ENCODE measurements around the gene SUPT6H. TPM values are rescaled to one million over a fixed set of nuclear protein-coding genes. Genes with fewer than 3 reads are reported as not detected.

SUPT6H gene
- polyA plus RNA-seq, 1 donor from 2014 or later = 19.0 TPM

- Histone ChIP-seq H3F3A (ENCODE audit: insufficient read depth, low read length, poor library complexity, severe bottlenecking) (peaks cover 3% of the 10 kb centered on the region), H3K27ac (ENCODE audit: low read length) (no peak overlapping the region), H2AFZ (ENCODE audit: low read depth, low read length) (no peak overlapping the region), H3K9me3 (ENCODE audit: low read length) (no peaks in the 10 kb centered on the region), H3K27me3 (ENCODE audit: insufficient read depth, low read depth, low read length) (no peaks in the 10 kb centered on the region), H3K4me2 (ENCODE audit: low read length) (no peak overlapping the region), H3K4me3 (ENCODE audit: low read length) (no peak overlapping the region), H4K20me1 (ENCODE audit: insufficient read depth) (no peaks in the 10 kb centered on the region), H3K79me2 (replicated peaks; ENCODE audit: insufficient read depth, low read length) (no peaks in the 10 kb centered on the region), H3K9ac (ENCODE audit: low read length) (no peak overlapping the region), H3K36me3 (ENCODE audit: insufficient read depth, low read length) (no peaks in the 10 kb centered on the region), H3K9me2 (ENCODE audit: insufficient read depth, low read length) (no peaks in the 10 kb centered on the region)
- TF ChIP-seq MXI1 (conservative IDR thresholded peaks at IDR 0.05; ENCODE audit: poor library complexity, severe bottlenecking) = no peak
- TF ChIP-seq RAD21 (conservative IDR thresholded peaks at IDR 0.05) = no peak
- no peak for TF ChIP-seq POLR2AphosphoS5 (IDR thresholded peaks at IDR 0.05)
- TF ChIP-seq TAF1 (IDR thresholded peaks at IDR 0.05; ENCODE audit: low read depth) = no peak
Observed at GRCh38 chr17:28707339-28707720, 45.3 kb downstream of the SUPT6H start.

GRCh38 chr17:28710861-28711722 is 49.1 kb downstream of the SUPT6H start:
- Histone ChIP-seq H3F3A (ENCODE audit: insufficient read depth, low read length, poor library complexity, severe bottlenecking) (peaks cover 3% of the 10 kb centered on the region), H2AFZ (ENCODE audit: low read depth, low read length) (peak overlapping the region; percentile 69), H3K9me3 (ENCODE audit: low read length) (no peaks in the 10 kb centered on the region), H4K20me1 (ENCODE audit: insufficient read depth) (no peaks in the 10 kb centered on the region), H3K27me3 (ENCODE audit: insufficient read depth, low read depth, low read length) (peaks cover 3% of the 10 kb centered on the region), H3K4me3 (ENCODE audit: low read length) (peak overlapping the region; percentile 88), H3K9me2 (ENCODE audit: insufficient read depth, low read length) (no peaks in the 10 kb centered on the region), H3K4me2 (ENCODE audit: low read length) (peak overlapping the region; percentile 59), H3K27ac (ENCODE audit: low read length) (peak overlapping the region; percentile 76), H3K36me3 (ENCODE audit: insufficient read depth, low read length) (no peaks in the 10 kb centered on the region), H3K9ac (ENCODE audit: low read length) (peak overlapping the region; percentile 84), H3K79me2 (replicated peaks; ENCODE audit: insufficient read depth, low read length) (no peaks in the 10 kb centered on the region)
- TF ChIP-seq EP300 (conservative IDR thresholded peaks at IDR 0.05; ENCODE audit: poor library complexity, severe bottlenecking) (no peak), POLR2AphosphoS5 (IDR thresholded peaks at IDR 0.05) (peak; percentile 85), RAD21 (conservative IDR thresholded peaks at IDR 0.05) (no peak), EZH2 (IDR thresholded peaks at IDR 0.05; ENCODE audit: borderline replicate concordance, insufficient read depth, low read length, poor library complexity, severe bottlenecking) (no peak), REST (IDR thresholded peaks at IDR 0.05; ENCODE audit: borderline replicate concordance) (peak; percentile 63), CTCF (IDR thresholded peaks at IDR 0.05; ENCODE audit: poor library complexity, severe bottlenecking) (no peak), TAF1 (IDR thresholded peaks at IDR 0.05; ENCODE audit: low read depth) (peak; percentile 50), SMC3 (conservative IDR thresholded peaks at IDR 0.05; ENCODE audit: poor library complexity) (no peak), MXI1 (conservative IDR thresholded peaks at IDR 0.05; ENCODE audit: poor library complexity, severe bottlenecking) (peak; percentile 67)
